ENCODE measurements around the gene CST5.
"Not testable (repeated sequence)": the region's sequence is repeated elsewhere in the genome, so short reads cannot be mapped to it uniquely, and the experiment has no call there.

Gene CST5

GRCh38 chr20:23902396-23902795, 22.8 kb upstream of the CST5 start:
- in situ Hi-C loops (cut with MboI; ENCODE audit: low sequenced_read_pairs): not testable (repeated sequence)

- in situ Hi-C loops (cut with MboI; ENCODE audit: low sequenced_read_pairs): not testable (repeated sequence)
These were observed 11.3 kb upstream of the CST5 start for GRCh38 chr20:23890867-23891266.

- in situ Hi-C loops (cut with MboI; ENCODE audit: low sequenced_read_pairs): no loop called here
These were observed 10.2 kb upstream of the CST5 start for GRCh38 chr20:23889775-23890187.

GRCh38 chr20:23887856-23888255, 8.3 kb upstream of the CST5 start:
- in situ Hi-C loops (cut with MboI; ENCODE audit: low sequenced_read_pairs): no loop called here

- in situ Hi-C loops (cut with MboI; ENCODE audit: low sequenced_read_pairs): no loop called here
These were observed 5.2 kb upstream of the CST5 start for GRCh38 chr20:23884771-23885162.

- in situ Hi-C loops (cut with MboI; ENCODE audit: low sequenced_read_pairs): no loop called here
These were observed 4.7 kb upstream of the CST5 start for GRCh38 chr20:23884136-23884770.

GRCh38 chr20:23881371-23881770, 1.8 kb upstream of the CST5 start:
- in situ Hi-C loops (cut with MboI; ENCODE audit: low sequenced_read_pairs): no loop called here

GRCh38 chr20:23880417-23880816, 869 bp upstream of the CST5 start:
- in situ Hi-C loops (cut with MboI; ENCODE audit: low sequenced_read_pairs): no loop called here

GRCh38 chr20:23879811-23880374, 345 bp upstream of the CST5 start:
- in situ Hi-C loops (cut with MboI; ENCODE audit: low sequenced_read_pairs): no loop called here

GRCh38 chr20:23878787-23879186, 761 bp downstream of the CST5 start:
- in situ Hi-C loops (cut with MboI; ENCODE audit: low sequenced_read_pairs): no loop called here

- in situ Hi-C loops (cut with MboI; ENCODE audit: low sequenced_read_pairs): not testable (repeated sequence)
These were observed 1.5 kb downstream of the CST5 start for GRCh38 chr20:23878016-23878542.

- in situ Hi-C loops (cut with MboI; ENCODE audit: low sequenced_read_pairs): no loop called here
These were observed 2.0 kb downstream of the CST5 start for GRCh38 chr20:23877524-23877923.

GRCh38 chr20:23875606-23876237, 3.8 kb downstream of the CST5 start:
- in situ Hi-C loops (cut with MboI; ENCODE audit: low sequenced_read_pairs): no loop called here

- in situ Hi-C loops (cut with MboI; ENCODE audit: low sequenced_read_pairs): no loop called here
These were observed 4.8 kb downstream of the CST5 start for GRCh38 chr20:23874747-23875146.

GRCh38 chr20:23873370-23874015, 6.1 kb downstream of the CST5 start:
- in situ Hi-C loops (cut with MboI; ENCODE audit: low sequenced_read_pairs): no loop called here

GRCh38 chr20:23872065-23872464, 7.5 kb downstream of the CST5 start:
- in situ Hi-C loops (cut with MboI; ENCODE audit: low sequenced_read_pairs): no loop called here

- in situ Hi-C loops (cut with MboI; ENCODE audit: low sequenced_read_pairs): no loop called here
These were observed 9.1 kb downstream of the CST5 start for GRCh38 chr20:23870461-23870860.

- in situ Hi-C loops (cut with MboI; ENCODE audit: low sequenced_read_pairs): no loop called here
These were observed 10.0 kb downstream of the CST5 start for GRCh38 chr20:23869520-23869919.

- in situ Hi-C loops (cut with MboI; ENCODE audit: low sequenced_read_pairs): no loop called here
These were observed 11.2 kb downstream of the CST5 start for GRCh38 chr20:23868321-23868720.

- in situ Hi-C loops (cut with MboI; ENCODE audit: low sequenced_read_pairs): no loop called here
These were observed 12.3 kb downstream of the CST5 start for GRCh38 chr20:23867152-23867776.

GRCh38 chr20:23860771-23861170, 18.8 kb downstream of the CST5 start:
- in situ Hi-C loops (cut with MboI; ENCODE audit: low sequenced_read_pairs): not testable (repeated sequence)
